Osteoblast (primary cell): ENCODE data around the gene UTS2. TPM values are rescaled to one million over a fixed set of nuclear protein-coding genes. Genes with fewer than 3 reads are reported as not detected.

ENCODE experiments used
- DNase-seq: peaks from one replicate; pipeline ENCODE4 v3.0.0; 2011; ENCODE audit warnings: low spot score, mixed read lengths; ENCODE audit not compliant: insufficient read length; ENCODE audit errors: missing footprints
- H2AFZ ChIP-seq: 2 replicates; pipeline ENCODE4 v1.6.0; 2011; ENCODE audit warnings: mild to moderate bottlenecking, low read length
- H3K27ac ChIP-seq: 2 replicates; pipeline ENCODE4 v1.5.1; 2011; ENCODE audit warnings: mild to moderate bottlenecking, low read depth, low read length, moderate library complexity
- H3K27me3 ChIP-seq: 2 replicates; pipeline ENCODE4 v1.6.0; 2012; ENCODE audit warnings: mild to moderate bottlenecking, control low read depth, inconsistent platforms, low read length, moderate library complexity; ENCODE audit not compliant: insufficient read depth
- H3K36me3 ChIP-seq: 2 replicates; pipeline ENCODE4 v1.5.1; 2011; ENCODE audit warnings: mild to moderate bottlenecking, low read length, control low read depth, moderate library complexity; ENCODE audit not compliant: insufficient read depth
- H3K4me1 ChIP-seq: 2 replicates; pipeline ENCODE4 v1.5.1; 2011; ENCODE audit warnings: mild to moderate bottlenecking, low read length, control low read depth, moderate library complexity; ENCODE audit not compliant: insufficient read depth
- H3K4me2 ChIP-seq: 2 replicates; pipeline ENCODE4 v1.6.0; 2011; ENCODE audit warnings: mild to moderate bottlenecking, low read length; ENCODE audit not compliant: insufficient read depth
- H3K4me3 ChIP-seq: fragments of 200-600 bp; sonication (generic); 3 replicates; pipeline ENCODE4 v1.5.1; 2012; ENCODE audit warnings: mild to moderate bottlenecking, low read length, inconsistent platforms; ENCODE audit not compliant: insufficient read depth
- H3K79me2 ChIP-seq: 2 replicates; pipeline ENCODE4 v1.6.0; 2012; ENCODE audit warnings: mild to moderate bottlenecking, low read length, control low read depth, inconsistent platforms; ENCODE audit not compliant: insufficient read depth
- H3K9me3 ChIP-seq: 2 replicates; pipeline ENCODE4 v1.5.1; 2011; ENCODE audit warnings: low read depth, low read length, control low read depth
- H4K20me1 ChIP-seq: 2 replicates; pipeline ENCODE4 v1.6.0; 2012; ENCODE audit warnings: mild to moderate bottlenecking, low read length, control low read depth; ENCODE audit not compliant: insufficient read depth
- CTCF ChIP-seq: IDR thresholded peaks from 2 replicates; pipeline ENCODE4 v1.5.1; 2011; ENCODE audit warnings: mild to moderate bottlenecking, low read depth, low read length, moderate library complexity; ENCODE audit errors: extremely low read depth
- total RNA-seq: library from RNA; depleted of rRNA; stranded (reverse); fragments of >200 nt; gene quantifications from 2 replicates; pipeline ENCODE4 v1.2.3, GENCODE V29; 2012

Gene UTS2
- total RNA-seq, 1 donor, result under 0.01 TPM

DNA sequence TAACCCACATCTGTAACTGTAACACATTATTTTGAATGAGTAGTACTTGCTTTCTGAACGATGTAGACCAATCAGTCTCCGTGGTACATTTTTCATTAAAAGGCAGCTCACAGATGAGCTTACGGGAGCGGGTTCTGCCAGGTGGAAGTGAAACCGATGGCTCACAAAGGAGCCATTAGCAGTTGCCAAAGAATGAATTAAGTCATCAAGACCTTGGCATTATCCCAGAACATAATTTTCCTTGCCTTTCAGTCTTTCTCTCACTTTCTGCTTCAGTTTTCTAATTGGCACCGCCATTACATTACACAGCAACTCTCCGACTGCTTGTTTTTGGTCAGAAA, 33.5 kb upstream of the UTS2 start:
- Histone ChIP-seq H3K4me2 (peak overlapping the region; percentile 80), H3K79me2 (no peaks in the 10 kb centered on the region), H3K36me3 (no peaks in the 10 kb centered on the region), H3K9me3 (no peaks in the 10 kb centered on the region), H2AFZ (peak overlapping the region; percentile 69), H3K4me3 (peak overlapping the region; percentile 48), H3K4me1 (peaks cover 11% of the 10 kb centered on the region), H4K20me1 (no peaks in the 10 kb centered on the region), H3K27me3 (peaks cover 2% of the 10 kb centered on the region), H3K27ac (no peak overlapping the region)
- TF ChIP-seq CTCF, result no peak
- DNase-seq, result peak; percentile 64

- peaks cover 2% of the 10 kb centered on the region for H3K27me3 ChIP-seq
- peak; percentile 62 for DNase-seq
- H3K36me3 ChIP-seq, result no peaks in the 10 kb centered on the region
- H3K9me3 ChIP-seq, result no peaks in the 10 kb centered on the region
- peak overlapping the region; percentile 48 for H3K4me3 ChIP-seq
- H3K4me1 ChIP-seq, result peaks cover 11% of the 10 kb centered on the region
- H3K79me2 ChIP-seq, result no peaks in the 10 kb centered on the region
- no peaks in the 10 kb centered on the region for H4K20me1 ChIP-seq
- H2AFZ ChIP-seq, result peak overlapping the region; percentile 69
- H3K27ac ChIP-seq, result no peak overlapping the region
- H3K4me2 ChIP-seq, result peak overlapping the region; percentile 80
- no peak for TF ChIP-seq CTCF
These were observed 32.9 kb upstream of the UTS2 start for GRCh38 chr1:7885513-7886404.

DNA sequence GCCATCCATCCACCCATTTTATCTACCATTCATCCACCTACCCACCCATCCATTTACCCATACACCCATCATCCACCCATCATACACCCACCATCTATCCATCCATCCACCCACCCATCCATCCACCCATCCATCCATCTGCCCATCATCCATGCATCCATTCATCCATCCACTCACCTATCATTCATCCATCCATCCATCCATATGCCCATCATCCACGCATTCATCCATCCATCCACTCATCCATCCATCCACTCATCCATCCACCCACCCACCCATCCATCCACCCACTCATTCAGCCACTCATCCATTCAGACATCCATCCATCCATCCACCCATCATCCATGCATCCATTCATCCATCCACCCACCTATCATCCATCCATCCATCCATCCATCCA, 31.9 kb upstream of the UTS2 start:
- H2AFZ ChIP-seq, result no peak overlapping the region
- peaks cover 2% of the 10 kb centered on the region for H3K27me3 ChIP-seq
- no peak for TF ChIP-seq CTCF
- H3K4me1 ChIP-seq, result peaks cover 11% of the 10 kb centered on the region
- H3K27ac ChIP-seq, result no peak overlapping the region
- no peak overlapping the region for H3K4me2 ChIP-seq
- H3K36me3 ChIP-seq, result no peaks in the 10 kb centered on the region
- no peak overlapping the region for H3K4me3 ChIP-seq
- H3K9me3 ChIP-seq, result no peaks in the 10 kb centered on the region
- H4K20me1 ChIP-seq, result no peaks in the 10 kb centered on the region
- no peak for DNase-seq
- H3K79me2 ChIP-seq, result no peaks in the 10 kb centered on the region

DNA sequence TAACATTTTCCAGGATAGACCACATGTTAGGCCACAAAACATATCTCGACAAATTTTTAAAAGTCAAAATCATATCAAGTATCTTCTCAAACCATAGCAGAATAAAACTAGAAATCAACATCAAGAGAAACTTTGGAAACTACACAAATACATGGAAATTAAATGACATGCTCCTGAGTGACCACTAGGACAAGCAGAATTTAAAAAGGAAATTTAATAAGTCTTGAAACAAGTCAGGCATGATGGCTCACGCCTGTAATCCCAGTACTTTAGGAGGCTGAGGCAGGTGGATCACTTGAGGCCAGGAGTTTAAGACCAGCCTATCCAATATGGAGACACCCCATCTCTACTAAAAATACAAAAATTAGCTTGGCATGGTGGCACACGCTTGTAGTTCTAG, 26.4 kb upstream of the UTS2 start:
- Histone ChIP-seq H3K36me3 (no peaks in the 10 kb centered on the region), H2AFZ (no peak overlapping the region), H3K27ac (no peak overlapping the region), H3K79me2 (no peaks in the 10 kb centered on the region), H3K4me1 (no peaks in the 10 kb centered on the region), H3K27me3 (no peaks in the 10 kb centered on the region), H3K4me2 (no peak overlapping the region), H3K9me3 (no peaks in the 10 kb centered on the region), H3K4me3 (no peak overlapping the region), H4K20me1 (no peaks in the 10 kb centered on the region)
- no peak for TF ChIP-seq CTCF
- DNase-seq, result no peak
